H1 (cell line): ENCODE results near the gene ITGA3. TPM values are rescaled to one million over a fixed set of nuclear protein-coding genes. Genes with fewer than 3 reads are reported as not detected.

Source experiments
- CHD2 ChIP-seq: IDR thresholded peaks from 2 replicates; pipeline ENCODE4 v1.6.1; 2012; ENCODE audit warnings: low read length, improper control_type of control experiment
- JUN ChIP-seq: IDR thresholded peaks from 2 replicates; pipeline ENCODE4 v1.6.1; 2011; ENCODE audit warnings: low read depth, mild to moderate bottlenecking, improper control_type of control experiment, low read length
- PHF8 ChIP-seq: fragments of 200-600 bp; sonication (generic); conservative IDR thresholded peaks from 2 replicates; pipeline ENCODE4 v1.7.1; 2012; ENCODE audit warnings: low read depth, mild to moderate bottlenecking, inconsistent platforms, low read length, moderate library complexity
- SIX5 ChIP-seq: IDR thresholded peaks from 2 replicates; pipeline ENCODE4 v1.6.1; 2011; ENCODE audit warnings: mild to moderate bottlenecking, low read depth, low read length
- SP4 ChIP-seq: IDR thresholded peaks from 2 replicates; pipeline ENCODE4 v1.6.1; 2012; ENCODE audit warnings: low read length, inconsistent platforms
- polyA plus RNA-seq, 7 experiments: library from polyadenylated mRNA; depleted of rRNA in 3 of 7; stranded (reverse) in 5 of 7; unstranded in 2 of 7; fragments of >200 nt in 5 of 7; fragments of 200-250 nt in 2 of 7; gene quantifications; 1 replicate in 5 of 7; 2 replicates in 1 of 7; 4 replicates in 1 of 7; pipeline versions ENCODE4 v1.2.1 to v1.2.3, GENCODE V29; 2011 to 2013; ENCODE audit warnings: missing spikeins in 2 of 7, mixed read lengths in 2 of 7
- total RNA-seq: library from RNA; stranded (reverse); fragmentation: NEBNext Ultra II Directional; extraction: Animal tissue kit (Norgen Biotek cat#: 25700); gene quantifications from 2 replicates; pipeline ENCODE4 v1.2.1, GENCODE V29; 2021

ITGA3 gene
- total and polyA plus RNA-seq, 2 of the 8 experiments (the other 6 are each of a cell fraction or from before 2014, with no cell fraction given): 24.0 to 24.2 TPM

- no peak for TF ChIP-seq JUN
- no peak for TF ChIP-seq CHD2
- TF ChIP-seq PHF8: no peak
- no peak for TF ChIP-seq SIX5
- no peak for TF ChIP-seq SP4
These were observed 46.6 kb upstream of the ITGA3 start (continued) for GRCh38 chr17:50009282-50009681.
